ENCODE results near the gene DDX24. TPM values are rescaled to one million over a fixed set of nuclear protein-coding genes. Genes with fewer than 3 reads are reported as not detected.

Gene DDX24
- total RNA-seq, 1 donor from 2014 or later, result 151 TPM

DNA sequence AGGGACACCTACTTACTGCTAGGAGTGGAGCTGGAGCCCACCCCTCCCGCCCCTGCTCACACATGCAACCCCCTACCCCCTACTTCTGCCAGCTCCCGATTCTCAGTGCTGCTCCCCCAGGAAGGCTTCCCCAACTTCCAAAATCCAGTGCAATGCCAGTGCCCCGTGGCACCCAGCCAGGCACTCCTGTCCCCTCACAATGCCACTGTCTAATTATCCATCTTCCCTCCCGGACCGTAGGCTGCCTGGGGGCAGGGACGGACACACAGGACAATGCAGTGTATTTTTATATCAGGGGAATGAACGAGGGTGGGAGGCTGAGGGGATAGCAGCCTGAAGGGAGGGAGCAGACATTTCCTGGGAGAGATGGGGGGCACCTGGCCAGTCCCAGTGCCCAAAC lies 42.5 kb downstream of the DDX24 start:
- H3K27ac Mint-ChIP-seq, result no peak overlapping the region
- H3K9me3 Mint-ChIP-seq, result no peaks in the 10 kb centered on the region
- H3K4me3 Mint-ChIP-seq, result no peak overlapping the region
- peaks cover 3% of the 10 kb centered on the region for H3K36me3 Mint-ChIP-seq
- TF ChIP-seq, protein P1, sequence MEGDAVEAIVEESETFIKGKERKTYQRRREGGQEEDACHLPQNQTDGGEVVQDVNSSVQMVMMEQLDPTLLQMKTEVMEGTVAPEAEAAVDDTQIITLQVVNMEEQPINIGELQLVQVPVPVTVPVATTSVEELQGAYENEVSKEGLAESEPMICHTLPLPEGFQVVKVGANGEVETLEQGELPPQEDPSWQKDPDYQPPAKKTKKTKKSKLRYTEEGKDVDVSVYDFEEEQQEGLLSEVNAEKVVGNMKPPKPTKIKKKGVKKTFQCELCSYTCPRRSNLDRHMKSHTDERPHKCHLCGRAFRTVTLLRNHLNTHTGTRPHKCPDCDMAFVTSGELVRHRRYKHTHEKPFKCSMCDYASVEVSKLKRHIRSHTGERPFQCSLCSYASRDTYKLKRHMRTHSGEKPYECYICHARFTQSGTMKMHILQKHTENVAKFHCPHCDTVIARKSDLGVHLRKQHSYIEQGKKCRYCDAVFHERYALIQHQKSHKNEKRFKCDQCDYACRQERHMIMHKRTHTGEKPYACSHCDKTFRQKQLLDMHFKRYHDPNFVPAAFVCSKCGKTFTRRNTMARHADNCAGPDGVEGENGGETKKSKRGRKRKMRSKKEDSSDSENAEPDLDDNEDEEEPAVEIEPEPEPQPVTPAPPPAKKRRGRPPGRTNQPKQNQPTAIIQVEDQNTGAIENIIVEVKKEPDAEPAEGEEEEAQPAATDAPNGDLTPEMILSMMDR (IDR thresholded peaks at IDR 0.05; ENCODE audit: unreplicated experiment), result no peak
- no peaks in the 10 kb centered on the region for H3K4me1 Mint-ChIP-seq
- DNase-seq (ENCODE audit: low spot score in 2 of 2, unreplicated experiment in 2 of 2), result no peak
- H3K27me3 Mint-ChIP-seq (ENCODE audit: low read depth), result no peaks in the 10 kb centered on the region

DNA sequence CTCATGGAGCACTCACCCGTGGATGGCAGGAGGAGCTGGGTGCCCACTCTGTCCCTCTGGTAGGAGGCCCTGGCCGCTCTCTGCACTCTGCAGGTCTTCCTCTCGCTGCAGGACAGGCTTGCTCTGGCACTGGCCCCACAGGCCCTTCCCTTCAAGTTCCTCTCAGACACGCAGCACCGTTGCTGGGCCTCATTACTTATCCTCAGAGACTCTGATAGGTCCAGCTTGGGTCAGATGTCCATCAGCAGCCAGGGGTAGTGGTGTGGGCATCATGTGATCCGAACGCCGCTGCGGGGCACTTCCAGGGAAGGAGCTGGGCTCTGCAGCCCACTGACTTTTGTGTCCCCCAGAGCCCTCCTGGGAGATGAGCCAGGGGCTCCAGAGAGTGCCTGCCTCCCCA lies 43.0 kb downstream of the DDX24 start:
- Mint-ChIP-seq H3K27me3 (ENCODE audit: low read depth) (no peaks in the 10 kb centered on the region), H3K4me1 (no peaks in the 10 kb centered on the region), H3K27ac (no peak overlapping the region), H3K36me3 (peaks cover 3% of the 10 kb centered on the region), H3K4me3 (no peak overlapping the region), H3K9me3 (no peaks in the 10 kb centered on the region)
- DNase-seq (ENCODE audit: low spot score in 2 of 2, unreplicated experiment in 2 of 2), result no peak
- TF ChIP-seq, protein P1 (IDR thresholded peaks at IDR 0.05; ENCODE audit: unreplicated experiment), result no peak

DNA sequence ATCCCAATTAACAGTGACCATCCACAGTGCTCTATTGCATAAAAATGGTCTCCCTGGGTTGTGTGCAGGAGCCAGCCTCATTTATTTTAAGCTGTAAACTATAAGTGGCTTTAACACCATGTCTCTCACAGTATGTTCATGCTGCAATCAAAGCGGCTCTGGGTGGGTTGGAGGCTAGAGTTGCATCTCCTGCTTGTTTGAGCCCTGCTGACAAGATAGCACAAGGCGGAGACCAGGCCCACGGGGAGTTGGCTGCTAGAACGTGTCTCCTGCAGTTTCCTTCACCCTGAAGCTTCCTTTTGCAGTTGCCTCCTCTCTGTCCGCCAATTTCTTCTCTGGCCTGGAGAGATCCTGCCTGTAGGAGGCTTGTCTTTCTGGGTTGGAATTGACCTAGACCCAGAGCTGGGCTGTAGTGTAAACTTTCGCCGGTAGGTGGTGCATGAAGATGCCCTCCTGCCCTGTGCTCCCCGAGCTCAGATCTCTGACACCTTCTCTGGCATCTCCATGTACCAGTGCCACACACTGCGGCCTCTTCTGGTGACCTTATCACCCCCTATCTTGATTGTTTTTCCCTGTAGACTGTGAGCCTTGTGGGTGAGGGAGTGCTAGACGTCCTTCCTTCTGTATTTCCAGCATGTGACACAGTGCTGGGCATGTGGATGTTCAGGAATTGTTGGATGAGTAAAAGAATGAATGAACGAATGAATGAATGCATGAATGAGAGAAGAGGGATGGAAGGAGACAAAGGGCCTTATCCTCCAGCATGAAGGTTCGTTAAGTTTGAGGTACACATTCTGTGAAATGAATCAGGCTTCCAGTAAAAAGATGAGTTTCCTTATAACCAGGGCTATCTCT lies 44.5 kb downstream of the DDX24 start:
- Mint-ChIP-seq H3K4me1 (no peaks in the 10 kb centered on the region), H3K9me3 (no peaks in the 10 kb centered on the region), H3K27ac (no peak overlapping the region), H3K36me3 (peaks cover 3% of the 10 kb centered on the region), H3K4me3 (no peak overlapping the region), H3K27me3 (ENCODE audit: low read depth) (no peaks in the 10 kb centered on the region)
- DNase-seq (ENCODE audit: low spot score in 2 of 2, unreplicated experiment in 2 of 2), result peak in 1 of 2 experiments; percentile 65
- TF ChIP-seq, protein P1 (IDR thresholded peaks at IDR 0.05; ENCODE audit: unreplicated experiment), result peak; percentile 77

DNA sequence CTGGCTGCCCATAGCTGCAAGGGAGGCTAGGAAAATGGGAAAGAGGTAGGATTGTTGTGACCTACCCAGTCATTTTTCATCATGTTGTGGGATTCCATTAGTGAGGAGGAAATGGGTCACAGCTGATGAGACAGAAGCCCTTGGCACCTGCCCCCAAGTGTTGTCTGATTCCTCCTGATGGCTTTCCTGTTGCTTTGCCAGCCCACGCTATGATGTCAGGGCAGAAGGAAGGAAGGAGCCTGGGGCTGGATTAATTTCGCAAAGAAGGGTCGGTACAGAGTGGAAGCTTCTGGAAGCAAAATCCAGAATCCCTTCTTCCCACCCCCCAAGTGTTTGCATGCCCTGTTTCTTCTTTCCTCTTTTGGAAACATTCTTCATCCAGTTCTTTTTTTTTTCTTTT lies 46.1 kb downstream of the DDX24 start:
- Mint-ChIP-seq H3K27ac (no peak overlapping the region), H3K27me3 (ENCODE audit: low read depth) (no peaks in the 10 kb centered on the region), H3K36me3 (peaks cover 3% of the 10 kb centered on the region), H3K9me3 (no peaks in the 10 kb centered on the region), H3K4me3 (no peak overlapping the region), H3K4me1 (no peaks in the 10 kb centered on the region)
- TF ChIP-seq, protein P1 (IDR thresholded peaks at IDR 0.05; ENCODE audit: unreplicated experiment), result no peak
- no peak for DNase-seq (ENCODE audit: low spot score in 2 of 2, unreplicated experiment in 2 of 2)

DNA sequence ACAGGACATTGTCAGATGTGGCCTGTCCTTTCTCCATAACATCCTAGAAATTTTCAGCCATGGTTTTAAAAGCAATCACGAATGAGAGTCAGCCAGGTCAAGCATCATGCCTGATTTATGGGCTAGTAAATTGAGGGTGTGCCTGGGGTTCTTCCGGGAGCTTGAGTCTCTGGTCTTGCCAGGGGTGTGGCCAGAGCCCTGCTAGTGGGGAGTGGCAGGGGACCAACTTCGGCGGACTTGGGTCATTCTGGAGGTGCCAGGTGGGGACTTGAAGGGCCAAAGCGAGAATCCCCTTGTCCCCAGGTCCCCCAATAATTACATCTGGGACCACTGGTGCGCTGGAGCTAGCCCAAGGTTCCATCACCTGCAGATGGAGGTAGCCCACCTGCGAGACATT lies 49.1 kb downstream of the DDX24 start:
- Mint-ChIP-seq H3K4me1 (no peaks in the 10 kb centered on the region), H3K27ac (no peak overlapping the region), H3K4me3 (no peak overlapping the region), H3K9me3 (no peaks in the 10 kb centered on the region), H3K27me3 (ENCODE audit: low read depth) (no peaks in the 10 kb centered on the region), H3K36me3 (no peaks in the 10 kb centered on the region)
- no peak for DNase-seq (ENCODE audit: low spot score in 2 of 2, unreplicated experiment in 2 of 2)
- TF ChIP-seq, protein P1 (IDR thresholded peaks at IDR 0.05; ENCODE audit: unreplicated experiment), result no peak

All from mesothelial cell of epicardium (in vitro differentiated cells).